Fibroblast of skin of right biceps (primary cell): ENCODE data around the gene IER3.

Source experiments
- DNase-seq: peaks from one replicate; pipeline ENCODE4 v3.0.0-alpha.2; 2013

Gene IER3

GRCh38 chr6:30744054-30744805 lies at the start of gene IER3:
Gene IER3, minus strand, starts transcription at chr6:30744547. Its CDS starts 29 bp downstream, at chr6:30744518.
- DNase-seq = peak; percentile 96

DNA sequence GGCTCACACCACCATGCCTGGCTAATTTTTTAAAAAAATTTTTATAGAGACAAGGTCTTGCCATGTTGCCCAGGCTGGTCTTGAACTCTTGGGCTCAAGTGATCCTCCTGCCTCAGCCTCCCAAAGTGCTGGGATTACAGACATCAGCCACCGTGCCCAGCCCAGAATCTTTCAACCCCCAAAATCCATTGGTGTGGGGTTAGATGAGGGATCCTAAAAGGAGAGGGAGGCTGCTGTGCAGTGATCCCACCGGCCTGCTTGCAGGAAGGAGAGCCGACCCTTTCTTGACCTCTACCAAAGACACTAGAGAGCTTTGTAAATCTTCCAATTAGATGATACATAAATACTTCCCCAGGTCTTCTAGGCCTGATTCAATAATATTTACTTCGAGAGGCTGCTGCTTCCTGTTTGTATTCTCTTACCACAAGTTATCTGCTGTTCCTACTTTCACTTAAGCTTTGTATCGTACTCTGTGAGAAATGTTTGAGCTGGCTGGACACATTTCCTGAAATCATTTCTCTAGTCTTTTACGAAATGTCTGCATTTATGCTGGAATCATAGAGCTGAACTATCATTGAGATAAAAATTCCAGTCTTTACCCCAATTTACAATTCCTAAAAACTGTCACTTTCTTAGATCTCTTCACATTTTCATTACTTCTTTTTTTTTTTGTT lies 49.3 kb upstream of the IER3 start:
- DNase-seq = peak; percentile 50

DNA sequence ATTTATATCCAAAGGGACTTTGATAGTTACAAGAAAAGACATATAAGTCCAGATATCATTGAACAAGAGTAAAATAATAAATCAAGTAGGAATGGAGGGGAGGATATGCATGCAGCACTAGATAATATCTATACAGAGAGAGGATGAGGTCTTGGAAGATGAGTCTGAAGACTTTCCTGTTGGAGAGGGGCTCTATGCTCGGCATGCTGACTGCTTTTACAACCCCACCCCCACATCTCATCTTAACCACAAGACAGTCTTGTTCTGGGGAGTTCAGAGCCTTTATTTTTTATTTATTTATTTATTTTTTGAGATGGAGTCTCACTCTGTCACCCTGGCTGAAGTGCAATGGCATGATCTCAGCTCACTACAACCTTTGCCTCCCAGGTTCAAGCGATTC lies 48.4 kb upstream of the IER3 start:
- peak; percentile 59 for DNase-seq

DNA sequence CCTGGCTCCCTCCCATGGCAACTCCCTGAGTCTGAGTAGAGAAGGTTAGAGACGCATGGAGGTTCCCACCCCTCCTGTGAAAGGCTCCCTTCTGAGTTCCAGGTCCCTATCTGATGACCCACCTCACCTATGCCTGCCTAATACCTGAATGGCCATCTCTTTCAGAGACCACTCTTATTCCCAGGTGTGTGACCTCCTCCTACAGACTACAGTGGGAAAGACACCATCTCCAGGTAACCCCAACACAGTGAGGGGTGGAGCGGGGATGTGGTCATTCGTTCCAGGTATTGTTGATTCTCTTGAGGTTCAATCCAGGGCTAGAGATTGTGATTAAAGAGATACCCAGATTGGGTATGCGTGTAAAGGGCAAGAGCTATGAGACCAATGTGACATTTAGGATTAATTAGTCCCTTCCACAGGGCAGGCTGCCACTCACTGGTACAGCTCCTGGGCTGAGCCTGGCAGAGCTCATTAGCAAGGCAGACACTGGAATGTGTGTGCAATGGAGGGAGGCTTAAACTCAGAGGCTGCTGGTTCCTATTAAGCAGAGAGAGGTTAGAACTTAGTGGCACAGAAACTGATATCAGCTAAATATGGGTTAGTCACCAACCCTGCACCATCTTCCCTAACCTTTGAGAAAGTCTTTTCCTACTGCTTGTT lies 46.5 kb upstream of the IER3 start:
- no peak for DNase-seq

GRCh38 chr6:30789606-30790005 lies 45.3 kb upstream of the IER3 start:
- no peak for DNase-seq

DNA sequence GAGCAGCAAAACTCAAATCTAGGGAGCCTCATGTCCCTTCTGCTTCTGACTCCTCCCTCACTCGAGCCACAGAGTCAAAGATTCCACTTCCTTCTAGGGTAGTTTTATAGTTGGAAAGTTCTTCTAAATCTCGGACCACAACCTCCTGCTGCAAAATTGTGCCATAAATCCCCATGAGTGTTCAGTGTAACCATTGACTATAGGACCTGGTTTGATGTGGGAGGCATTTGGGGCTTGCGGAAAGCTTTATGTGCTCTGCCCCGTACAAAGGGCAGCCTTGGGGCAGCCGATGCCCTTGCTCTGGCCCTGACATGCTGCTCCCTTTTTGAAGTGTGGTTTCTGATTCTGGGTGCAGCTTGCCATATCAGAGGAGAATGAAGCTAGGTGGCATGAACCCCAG lies 43.6 kb upstream of the IER3 start:
- peak; percentile 72 for DNase-seq

DNA sequence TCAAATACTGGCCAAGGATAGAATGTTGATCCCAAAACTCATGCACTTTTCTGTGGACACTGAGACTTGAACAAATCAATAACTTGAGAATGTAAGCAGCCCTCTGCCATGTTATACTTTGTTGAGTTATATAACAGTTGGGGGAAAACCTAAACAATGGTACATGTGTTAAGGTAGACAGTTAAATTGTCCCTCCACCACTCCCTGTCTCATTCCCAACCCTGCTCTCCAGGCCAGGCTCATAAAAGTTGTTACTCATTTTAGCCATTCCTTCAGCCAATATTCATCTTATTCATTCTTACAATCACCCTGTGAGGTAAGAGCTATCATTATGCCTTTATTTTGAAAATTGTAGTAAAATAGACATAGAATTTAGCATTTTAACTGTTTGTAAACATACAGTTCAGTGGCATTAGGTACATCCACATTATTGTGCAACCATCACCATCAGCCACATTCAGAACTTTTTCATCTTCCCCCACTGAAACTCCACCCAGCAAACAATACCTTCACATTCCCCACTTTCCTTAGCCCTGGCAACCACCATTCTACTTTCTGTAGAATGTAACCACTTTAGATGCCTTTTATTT lies 38.2 kb upstream of the IER3 start:
- peak; percentile 62 for DNase-seq

GRCh38 chr6:30781743-30782424 lies 37.5 kb upstream of the IER3 start:
- DNase-seq = peak; percentile 99

- DNase-seq = no peak
These were observed 37.0 kb upstream of the IER3 start for GRCh38 chr6:30781395-30781742.

GRCh38 chr6:30780642-30780920 lies 36.2 kb upstream of the IER3 start:
- no peak for DNase-seq

DNA sequence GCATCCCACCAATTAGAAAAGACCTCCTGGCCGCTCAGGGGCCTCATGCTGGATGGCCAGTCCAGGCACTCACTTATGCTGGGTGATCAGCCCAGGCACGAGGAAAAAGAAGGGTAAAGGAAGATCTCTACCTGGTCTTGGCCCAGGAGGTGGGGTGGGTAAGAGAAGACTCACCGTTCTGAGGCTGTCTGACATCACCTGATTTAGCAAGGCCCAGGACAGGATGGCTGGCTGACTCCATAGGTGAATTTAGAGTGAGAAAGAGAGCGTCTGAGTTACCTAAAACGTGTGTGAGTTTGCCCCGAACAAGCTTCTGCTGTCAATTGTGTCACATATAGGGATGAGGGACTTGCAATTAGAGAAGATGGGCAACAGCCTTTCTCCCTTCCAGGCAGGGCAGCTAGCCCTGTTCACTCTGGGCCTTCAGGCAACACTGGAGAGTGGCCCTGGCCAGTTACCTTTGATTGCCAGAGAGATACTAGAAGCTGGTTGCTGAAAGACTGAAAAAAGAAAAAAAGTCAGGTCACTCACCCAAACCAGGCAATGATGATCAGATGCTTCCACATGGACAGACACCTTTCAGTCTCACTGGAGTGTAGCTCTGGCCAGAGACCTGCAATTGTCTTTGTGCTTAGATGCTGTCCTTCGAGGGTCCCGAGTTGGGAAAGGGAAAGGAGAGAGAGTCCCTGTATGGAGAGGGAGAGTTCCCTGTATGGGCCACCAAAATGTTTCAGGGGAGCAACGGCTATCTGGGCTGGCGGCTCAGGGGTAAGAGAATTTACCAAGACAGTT lies 35.7 kb upstream of the IER3 start:
- DNase-seq = no peak

GRCh38 chr6:30778001-30778635 lies 33.8 kb upstream of the IER3 start:
- no peak for DNase-seq

- DNase-seq = no peak
These were observed 32.8 kb upstream of the IER3 start for GRCh38 chr6:30777155-30777485.

GRCh38 chr6:30776390-30777154 lies 32.2 kb upstream of the IER3 start:
- DNase-seq = no peak

DNA sequence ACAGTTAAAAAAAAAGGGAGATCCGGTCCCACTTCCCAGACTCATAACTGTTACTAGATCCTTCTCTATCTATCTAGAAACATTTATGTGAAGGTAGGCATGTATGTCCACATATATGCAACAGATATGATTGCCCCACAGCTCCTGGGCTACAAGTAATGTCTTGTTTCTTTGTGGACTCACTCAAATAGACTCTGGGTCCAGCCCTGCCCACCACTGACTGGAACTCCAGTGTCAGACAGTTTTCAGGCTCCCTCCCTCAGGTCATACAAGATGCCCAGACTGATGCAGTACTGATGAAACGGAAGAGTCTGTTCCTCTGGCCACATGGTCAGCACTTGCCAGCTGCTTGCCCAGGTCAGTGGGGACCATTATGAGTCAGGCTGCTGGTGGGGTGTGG lies 30.8 kb upstream of the IER3 start:
- no peak for DNase-seq

DNA sequence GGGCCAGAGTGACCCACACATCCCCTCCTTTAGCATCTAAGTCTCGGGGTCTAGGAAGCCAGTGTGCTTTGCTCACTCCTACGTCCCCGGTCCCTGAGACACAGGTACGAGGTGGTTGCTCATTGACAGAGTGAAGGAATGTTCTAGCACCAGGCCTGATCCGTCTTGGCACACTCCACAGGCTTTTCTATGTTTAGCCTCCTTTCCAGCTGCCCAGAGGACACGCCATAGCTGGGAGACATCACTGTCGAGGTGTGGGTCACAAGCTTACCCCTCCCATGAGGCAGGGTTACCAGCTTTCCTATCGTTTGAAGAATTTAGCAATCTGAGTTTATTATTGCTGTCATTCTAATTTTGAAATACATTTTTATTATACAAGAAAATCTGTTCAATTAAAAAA lies 30.4 kb upstream of the IER3 start:
- no peak for DNase-seq

GRCh38 chr6:30770592-30770991 lies 26.2 kb upstream of the IER3 start:
- no peak for DNase-seq

- peak; percentile 65 for DNase-seq
These were observed 25.6 kb upstream of the IER3 start for GRCh38 chr6:30769853-30770524.

DNA sequence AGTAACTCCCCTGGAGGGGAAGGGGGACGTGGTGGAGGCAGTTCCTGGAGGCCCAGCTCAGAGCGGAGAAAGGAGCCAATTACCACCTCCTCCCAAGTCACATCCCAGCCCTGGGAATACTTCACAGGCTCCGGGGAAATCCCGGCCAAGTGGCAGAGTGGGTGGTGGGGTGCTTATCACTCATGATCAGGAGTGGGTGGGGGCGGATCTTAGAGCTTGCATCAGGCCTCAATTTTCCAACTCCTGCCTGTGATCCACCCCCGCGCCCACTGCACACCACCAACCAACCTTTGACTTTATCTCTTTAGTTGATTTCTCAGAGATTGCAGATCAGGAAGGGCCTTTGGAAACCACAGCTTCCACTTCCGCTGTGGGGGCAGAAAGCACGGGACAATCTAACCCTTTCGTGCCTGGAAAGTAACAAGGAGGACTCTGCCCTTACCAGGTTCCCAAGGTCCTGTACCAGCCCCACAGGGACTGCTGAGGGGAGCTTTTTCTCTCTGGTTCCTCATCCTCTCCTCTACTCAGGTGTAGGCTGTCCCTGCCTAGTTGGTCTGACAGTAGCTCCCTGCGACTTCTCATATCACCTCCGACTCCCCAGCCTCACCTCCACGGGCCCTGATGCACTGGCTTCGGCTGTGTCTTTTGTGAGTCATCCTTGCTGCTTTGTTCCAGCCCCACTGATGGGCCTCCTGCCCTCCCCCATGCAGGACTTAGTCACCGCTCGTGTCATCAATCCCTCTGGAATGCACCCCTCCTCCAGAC lies 24.9 kb upstream of the IER3 start:
- peak; percentile 98 for DNase-seq

DNA sequence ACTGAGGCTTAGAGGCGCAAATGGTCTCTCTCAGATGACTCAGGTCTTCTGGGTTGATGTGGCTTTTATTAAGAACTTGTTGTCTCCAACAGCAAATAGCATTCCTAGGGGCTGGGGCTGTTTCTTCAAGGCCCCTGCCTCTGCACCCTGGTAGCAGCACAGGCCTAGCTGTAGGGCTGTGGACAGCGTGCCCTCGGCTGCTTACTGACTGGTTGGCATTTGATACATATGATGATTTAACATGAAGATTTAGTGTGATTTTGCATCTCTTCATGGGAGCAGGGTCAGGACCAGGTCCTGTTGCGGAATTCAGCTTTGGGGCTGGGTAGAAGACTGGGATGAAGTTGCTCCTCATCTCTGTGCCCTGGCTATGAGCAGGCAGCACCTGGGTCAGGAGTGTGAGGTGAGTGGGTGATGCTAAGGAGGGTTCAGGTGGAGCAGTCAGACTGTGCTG lies 24.3 kb upstream of the IER3 start:
- peak; percentile 36 for DNase-seq
